NCI-H1694 treated with DMSO at 0.1 percent for 48 hours (cell line): ENCODE measurements around the gene RHCG.
"Not testable (repeated sequence)": the region's sequence is repeated elsewhere in the genome, so short reads cannot be mapped to it uniquely, and the experiment has no call there.

Experiments
- DNase-seq: peaks from one replicate; lab custom pipeline; 2025; lab: John Stamatoyannopoulos, UW

Gene RHCG

DNA sequence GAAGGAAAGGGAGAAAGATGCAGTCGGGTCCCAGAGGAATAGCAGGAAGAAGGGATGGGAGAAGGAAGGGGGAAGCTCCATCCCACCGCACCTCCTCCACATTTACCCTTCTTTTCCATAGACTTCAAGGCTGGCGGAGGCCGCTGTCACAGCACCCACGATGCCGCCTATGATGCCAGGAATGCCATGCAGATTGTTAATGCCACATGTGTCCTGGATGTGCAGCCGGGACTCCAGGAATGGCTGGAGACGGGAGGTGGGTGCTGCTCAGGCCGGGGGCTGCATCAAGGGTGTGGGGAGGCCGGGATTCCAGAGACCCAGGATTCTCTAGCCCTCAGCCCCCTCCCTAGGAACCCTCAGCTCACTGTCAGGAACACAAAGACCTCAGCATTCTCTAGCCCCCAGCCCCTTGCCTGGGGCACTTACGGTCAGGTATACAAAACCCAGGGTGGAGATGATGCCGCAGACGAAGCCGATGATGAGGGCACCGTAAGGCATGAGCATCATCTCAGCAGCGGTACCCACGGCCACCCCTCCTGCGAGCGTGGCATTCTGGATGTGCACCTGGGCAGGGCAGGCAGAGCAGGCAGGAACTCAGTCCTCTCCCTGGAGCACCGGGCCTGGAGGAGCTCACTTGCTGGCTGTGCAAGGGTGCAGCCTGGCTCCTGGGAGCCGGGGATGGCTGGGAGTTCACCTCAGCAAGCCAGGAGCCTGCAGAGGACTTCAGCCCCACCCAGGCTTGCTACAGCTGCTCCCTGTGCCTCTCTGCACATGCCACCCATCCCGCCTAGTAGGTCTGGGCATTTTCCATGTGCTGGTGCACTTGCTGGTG is 18.8 kb downstream of the RHCG start:
- no peak for DNase-seq

DNA sequence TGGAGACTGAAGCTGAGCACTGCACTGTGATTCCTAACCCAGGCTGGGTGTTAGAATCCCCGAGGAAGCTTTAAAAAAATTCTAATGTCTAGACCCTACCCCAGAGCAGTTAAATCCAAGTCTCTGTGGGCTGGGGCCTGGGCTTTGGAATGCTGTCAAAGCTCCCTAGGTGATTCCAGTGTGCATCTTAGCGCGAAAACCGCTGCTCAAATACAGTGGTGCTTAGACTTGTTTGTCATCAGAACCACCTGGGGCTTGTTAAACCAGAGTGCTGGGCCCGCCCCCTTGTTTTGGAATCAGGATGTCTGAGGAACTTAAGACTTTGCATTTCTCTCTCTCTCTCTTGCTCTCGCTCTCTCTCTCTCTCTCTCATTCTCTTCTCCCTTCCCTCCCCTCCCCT is 20.7 kb downstream of the RHCG start:
- no peak for DNase-seq

DNA sequence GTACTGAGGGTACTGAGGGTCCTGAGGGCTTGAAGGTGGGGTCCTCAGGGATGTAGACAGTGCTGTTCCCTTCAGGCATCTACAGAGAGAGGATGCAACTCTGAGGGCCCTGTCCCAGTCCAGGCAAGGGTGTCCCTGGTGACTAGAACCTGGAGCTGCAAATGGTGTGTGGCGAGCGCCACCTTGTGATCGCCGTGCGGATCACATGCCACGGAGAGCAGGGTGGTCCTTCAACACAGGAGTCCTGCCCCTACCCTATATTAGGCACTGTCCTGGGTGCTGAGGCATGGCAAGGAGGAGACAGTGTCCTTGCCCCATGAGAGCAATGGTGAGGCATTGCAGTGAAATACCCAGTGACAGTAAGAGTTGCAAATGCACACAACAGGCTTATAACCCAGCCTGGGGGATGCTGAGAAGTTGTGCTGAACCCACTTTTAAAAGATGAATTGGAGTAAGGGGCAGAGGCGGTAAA is 23.6 kb downstream of the RHCG start:
- DNase-seq: peak; percentile 53

DNA sequence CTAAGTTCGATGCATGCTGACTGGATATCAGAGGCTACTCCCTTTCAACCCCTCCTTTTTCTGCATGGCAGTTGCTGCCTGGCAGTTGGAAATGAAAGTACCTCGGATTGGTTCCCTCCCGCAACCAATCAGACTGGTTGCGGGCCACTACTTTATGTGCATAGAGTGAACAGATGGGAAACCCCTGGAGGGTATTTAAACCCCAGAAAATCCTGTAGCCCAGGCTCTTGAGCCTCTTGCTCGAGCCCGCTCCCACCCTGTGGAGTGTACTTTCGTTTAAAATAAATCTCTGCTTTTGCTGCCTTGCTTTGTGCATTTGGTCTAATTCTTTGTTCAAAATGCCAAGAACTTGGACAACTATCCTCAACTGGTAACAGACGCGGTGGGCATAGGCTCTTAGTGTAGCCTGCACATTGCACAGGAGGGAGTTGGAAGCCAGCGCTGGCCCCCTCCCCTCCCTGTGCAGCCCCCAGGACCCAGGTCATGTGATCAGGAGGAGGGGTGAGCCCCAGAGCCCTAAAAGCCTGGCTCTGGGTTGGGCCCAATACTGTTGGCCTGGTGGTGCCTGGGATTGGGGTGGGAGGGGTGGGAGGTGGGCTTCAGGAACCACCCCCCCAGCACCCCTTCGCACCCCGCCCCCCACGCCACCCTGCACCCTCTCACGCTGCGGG is 26.8 kb downstream of the RHCG start:
- DNase-seq: peak; percentile 89

DNA sequence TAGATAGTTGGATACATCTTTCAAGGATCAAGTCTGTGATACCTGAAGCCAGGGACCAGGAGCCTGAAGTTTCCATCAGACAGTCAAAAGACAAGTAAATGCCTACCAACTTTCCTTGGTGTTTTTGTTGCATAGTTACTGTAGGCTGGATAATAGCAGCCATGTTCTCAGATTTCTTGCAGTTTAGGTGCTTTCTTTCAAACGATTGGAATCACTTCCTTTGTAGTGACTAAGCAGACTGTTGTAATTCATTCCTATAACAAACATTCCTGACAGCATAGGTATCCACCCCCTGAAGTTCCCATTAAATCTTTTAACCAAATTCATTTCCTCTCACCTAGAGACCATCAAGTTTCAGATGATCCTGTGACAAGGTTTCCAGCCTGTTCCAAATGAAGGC is 27.6 kb downstream of the RHCG start:
- DNase-seq: not testable (repeated sequence)

DNA sequence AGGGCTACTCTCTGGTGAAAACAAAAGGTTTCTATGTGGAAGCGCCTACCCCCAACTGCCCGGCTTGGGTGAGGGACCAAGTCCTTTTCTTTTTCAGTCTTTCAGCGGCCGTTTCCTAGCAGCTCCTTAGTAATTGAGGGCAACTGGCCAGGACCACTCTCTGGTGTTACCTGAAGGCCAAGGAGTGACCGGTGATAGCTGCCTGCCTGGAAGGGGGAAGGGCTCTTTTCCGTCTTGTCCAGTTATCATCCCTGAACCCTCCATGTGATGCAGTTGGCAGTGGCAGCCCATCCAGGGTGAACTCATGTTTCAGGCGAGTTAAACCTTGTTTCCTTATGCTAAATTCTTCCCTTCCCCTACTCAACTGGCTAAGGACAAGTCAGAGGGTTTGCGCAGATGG is 33.3 kb downstream of the RHCG start:
- DNase-seq: no peak

DNA sequence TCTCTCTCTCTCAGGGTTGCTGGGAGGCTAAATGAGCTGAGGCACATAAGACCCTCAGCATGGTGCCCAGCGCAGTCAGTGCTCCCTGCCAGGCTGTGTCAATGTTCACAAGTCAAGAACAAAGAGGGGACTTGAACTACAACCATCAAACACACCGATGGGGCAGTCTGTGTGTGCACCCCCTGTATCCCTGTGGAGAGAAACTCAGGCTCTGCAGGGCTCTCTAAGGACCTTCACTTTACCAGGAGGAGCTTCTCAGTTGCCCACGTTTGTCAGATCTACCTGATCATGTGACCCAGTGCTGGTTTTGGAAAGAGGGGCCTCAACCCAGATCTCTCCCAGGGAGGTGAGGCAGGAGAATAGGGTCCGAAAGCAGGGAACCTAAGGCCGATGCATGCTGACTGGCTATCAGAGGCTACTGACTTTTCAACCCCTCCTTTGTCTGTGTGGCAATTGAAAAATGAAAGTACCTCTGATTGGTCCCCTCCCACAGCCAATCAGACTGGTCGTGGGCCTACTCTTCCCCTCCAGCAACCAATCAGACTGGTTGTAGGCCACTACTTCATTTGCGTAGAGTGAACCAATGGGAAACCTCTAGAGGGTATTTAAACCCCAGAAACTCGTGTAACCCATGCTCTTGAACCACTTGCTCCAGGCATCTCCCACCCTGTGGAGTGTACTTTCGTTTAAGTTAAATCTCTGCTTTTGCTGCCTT is 34.0 kb downstream of the RHCG start:
- no peak for DNase-seq

DNA sequence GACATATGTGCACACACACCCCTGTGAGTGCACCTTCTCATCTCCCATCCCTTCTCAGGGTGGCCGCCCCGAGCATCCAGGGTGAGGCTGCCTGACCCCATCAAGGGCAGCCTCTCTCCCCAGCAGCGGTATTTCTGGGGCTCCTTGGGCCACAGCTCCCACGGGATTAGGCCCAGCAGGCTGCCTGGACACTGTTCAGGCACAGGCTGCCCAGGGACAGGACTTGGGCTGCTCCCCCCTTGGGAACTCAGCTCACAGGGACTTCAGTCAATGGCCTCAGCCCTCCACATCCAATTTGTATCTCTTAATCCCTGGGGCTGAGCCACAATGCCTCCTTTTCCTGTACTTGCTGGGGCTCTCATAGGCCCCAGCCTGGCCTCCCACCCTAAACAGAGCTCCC is 35.0 kb downstream of the RHCG start:
- DNase-seq: no peak

DNA sequence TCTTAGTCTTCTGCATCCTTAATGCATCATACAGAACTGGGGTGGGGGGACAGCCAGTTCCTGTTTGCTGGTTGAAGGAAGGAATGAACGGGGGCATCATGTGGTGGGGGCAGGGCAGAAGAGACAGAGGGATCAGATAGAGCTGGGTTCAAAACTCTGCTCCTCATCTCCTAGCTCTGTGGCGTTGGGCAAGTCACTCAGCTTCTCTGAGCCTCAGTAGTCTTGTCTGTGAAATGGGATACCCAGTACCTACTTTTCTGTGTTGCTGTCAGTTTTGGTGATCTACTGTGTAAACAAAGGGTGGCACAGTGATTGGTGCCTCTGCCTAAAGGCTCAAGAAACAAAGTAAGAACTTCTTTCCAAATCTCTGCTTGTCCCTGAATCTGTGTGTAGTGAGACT is 36.3 kb downstream of the RHCG start:
- no peak for DNase-seq

DNA sequence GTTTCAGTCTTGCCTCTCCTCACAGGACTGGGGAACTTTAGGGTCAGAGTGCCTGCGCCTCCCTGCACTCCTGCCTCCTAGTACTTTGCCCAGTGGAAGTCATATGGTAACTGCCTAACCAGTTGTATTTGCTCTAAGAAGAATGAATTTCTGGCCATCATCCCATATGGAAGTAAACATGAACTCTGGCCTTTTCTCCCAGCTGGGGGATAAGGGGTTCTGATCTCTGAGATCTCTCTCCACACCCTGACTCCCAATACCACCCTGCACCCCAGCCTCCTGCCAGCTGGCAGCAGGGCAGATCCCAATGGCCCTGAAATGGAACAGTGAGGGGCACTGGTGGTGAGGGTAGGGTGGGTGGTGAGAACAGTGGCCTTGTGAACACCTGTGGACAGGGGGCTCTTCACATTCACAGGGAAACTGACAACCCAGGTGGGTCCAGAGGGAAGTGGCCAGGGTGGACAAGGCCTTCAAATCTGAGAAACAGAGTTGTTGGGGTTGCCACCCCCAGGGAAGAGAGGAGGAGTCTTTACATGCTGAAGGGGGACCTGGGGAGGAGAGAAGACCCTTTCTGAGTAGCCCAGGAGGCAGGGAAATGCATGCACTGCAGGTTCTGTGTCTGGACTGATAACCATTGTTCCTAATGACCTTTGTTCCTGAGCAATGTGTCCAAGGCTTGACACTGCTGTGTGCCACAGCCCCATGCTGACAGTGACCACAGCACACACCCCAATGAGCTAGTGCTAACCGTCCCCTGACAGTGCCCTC is 36.9 kb downstream of the RHCG start:
- no peak for DNase-seq

DNA sequence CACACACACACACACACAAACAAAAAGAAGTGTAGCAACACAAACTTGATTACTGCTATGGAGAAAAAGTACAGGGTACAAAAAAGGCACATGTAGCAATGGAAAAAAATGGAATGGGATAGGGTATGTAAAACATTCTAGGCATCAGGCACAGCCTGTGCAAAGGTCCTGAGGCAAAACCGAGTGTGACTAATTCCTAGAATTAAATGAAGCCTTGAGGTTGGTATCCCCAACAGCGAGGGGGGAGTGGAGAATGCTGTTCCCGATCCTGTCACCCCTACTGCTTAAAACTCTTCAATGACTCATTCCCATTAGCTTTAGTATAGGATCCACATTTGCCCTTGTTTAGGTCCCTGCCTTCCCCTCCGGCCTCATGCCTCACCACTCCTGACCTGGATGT is 37.9 kb downstream of the RHCG start:
- no peak for DNase-seq

DNA sequence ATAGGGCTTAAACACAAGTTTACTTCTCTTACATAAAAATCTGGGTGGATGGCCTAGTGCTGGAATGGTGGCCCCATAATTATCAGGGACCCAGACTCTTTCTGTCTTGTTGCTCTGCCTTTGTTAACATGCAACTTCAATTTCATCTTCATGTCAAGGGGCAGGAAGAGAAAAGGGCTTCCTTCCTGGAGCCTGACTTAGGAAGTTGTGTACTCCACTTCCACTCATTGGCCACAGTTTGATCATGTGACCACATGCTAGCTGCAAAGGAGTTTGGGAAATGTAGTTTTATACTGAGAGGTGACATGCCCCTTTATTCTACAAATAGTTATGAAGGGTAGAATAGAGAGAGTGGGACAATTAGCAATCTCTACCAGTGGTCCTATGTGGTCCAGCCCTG is 39.3 kb downstream of the RHCG start:
- peak; percentile 11 for DNase-seq

DNA sequence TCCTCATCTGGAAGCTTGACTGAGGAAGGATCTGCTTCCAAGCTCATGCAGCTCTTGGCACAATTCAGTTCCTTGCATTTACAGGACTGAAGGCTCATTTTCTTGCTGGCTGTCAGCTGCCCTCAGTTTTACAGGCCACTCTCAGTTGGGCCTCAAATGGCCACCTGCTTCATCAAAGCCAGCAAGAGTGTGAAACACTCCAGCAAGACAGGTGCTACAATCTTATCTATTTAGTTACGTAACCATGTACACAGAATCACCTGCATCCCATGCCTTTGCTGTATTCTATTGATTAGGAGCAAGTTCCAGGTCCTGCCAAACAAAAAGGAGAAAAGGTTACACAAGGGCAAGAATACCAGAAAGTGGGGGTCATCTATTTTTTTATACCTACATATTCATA is 40.8 kb downstream of the RHCG start:
- no peak for DNase-seq

DNA sequence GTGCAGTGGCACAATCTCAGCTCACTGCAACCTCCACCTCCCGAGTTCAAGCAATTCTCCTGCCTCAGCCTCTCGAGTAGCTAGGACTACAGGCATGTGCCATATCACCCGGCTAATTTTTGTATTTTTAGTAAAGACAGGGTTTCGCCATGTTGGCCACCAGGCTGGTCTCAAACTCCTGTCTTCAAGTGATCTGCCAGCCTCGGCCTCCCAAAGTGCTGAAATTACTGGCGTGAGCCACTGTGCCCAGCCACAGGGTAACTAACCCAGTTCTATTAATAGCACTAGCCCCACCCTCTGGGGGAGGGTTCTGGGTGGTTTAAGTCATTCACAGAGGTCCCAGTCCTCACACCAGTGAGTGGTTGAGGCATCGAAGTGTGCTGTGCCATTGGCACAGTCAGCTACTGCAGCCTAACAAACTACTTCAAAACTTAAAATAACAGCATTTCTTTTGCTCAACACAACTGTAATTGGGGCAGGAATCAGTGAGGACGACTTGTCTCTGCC is 44.0 kb downstream of the RHCG start:
- no peak for DNase-seq

DNA sequence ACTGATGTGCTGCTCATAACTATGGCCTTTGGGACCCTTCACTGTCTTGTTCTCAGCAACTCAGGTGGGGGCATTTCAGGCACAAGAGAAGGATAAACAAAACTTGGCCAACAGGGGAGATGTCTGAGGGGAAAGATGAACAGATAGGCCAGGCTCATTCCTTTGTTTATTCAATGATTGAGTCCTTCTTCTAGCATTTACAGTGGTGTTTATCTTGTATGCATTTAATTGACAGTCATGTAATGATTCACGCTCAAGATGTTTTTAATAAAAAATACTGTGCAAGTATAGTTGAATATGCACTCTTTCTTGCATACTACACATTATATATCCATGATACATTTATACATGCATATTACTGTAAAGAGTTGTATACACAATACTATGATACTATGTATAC is 44.5 kb downstream of the RHCG start:
- no peak for DNase-seq

DNA sequence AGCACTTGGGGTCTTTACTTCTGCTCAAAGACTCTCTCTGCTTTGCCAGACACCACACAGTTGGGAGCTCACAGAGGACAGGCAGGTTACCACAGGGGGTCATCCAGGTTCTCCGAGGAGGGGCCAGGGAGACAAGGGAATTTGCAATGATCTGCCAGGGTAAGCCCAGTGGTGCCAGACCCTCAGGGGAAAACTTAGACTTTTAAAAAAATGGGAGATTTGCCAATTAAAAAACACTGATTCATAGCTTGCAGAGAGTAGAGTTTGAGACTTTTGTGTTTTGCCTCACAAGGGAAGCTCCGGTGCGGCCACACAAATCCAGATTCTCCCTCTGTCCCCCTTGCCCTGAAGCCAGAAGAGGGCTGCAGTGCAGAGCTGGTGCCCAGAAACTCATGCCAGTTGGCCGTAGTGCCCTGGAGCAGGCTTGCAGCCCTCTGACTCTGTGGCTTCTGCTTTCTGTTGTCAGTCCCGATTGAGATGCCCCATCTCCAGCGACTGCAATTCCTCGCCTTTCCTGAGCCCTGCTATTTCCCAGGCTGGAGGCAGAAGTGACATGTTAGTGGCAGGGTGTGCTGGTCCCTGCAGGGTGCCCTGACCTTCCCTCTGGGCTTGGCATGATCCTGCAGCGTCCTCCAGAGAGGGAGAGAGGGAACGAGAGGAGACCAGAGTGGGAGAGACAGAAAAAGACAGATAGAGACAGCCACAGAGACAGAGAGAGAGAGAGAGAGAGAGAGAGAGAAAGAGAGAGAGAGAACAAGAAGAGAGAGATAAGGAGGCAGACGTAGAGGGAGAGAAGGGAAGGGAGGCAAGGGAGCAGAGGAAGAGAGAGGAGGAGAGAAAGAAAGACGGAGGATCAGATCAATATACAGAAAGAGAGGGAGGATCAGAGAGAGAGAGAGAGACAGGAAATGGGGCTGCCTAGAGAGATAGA is 46.0 kb downstream of the RHCG start:
- no peak for DNase-seq

DNA sequence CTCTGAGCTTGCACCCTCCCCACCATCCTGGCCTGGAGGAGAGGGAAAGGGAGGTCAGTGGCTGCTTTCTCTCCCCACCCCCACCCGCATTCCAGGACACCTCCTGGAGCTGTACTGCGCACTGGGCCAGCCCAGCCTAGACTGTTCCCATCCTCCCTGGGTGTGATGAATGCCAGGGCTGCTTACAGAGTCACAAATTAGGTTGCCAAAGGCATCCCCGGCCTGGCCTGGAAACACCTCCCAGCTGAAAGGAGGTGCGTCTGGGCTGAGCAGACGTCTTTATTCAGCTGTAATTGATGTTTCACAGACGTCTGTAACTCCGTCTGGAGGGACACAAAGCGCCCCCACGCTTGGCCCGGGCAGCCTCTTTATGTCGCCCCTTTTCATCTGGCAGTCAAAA is 47.6 kb downstream of the RHCG start:
- no peak for DNase-seq

DNA sequence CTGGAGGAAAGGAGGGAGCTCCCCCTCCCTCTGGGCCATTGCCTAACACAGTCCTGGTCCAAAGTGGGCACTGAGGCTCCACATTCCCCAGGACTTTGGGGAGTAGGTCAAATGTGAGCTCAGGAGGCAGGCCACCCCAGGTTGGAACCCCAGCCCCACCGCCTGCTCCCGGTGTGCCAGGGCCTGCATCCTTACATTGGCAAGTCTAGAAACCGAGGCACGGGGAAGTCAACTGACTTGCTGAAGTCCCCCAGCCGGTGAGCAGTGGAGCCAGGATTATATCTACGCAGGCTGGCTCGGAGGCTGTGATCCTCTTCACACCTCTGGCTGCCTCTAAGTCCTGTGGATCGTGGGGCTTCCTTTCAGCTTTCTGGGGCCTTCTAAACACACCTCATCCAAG is 48.7 kb downstream of the RHCG start:
- no peak for DNase-seq

DNA sequence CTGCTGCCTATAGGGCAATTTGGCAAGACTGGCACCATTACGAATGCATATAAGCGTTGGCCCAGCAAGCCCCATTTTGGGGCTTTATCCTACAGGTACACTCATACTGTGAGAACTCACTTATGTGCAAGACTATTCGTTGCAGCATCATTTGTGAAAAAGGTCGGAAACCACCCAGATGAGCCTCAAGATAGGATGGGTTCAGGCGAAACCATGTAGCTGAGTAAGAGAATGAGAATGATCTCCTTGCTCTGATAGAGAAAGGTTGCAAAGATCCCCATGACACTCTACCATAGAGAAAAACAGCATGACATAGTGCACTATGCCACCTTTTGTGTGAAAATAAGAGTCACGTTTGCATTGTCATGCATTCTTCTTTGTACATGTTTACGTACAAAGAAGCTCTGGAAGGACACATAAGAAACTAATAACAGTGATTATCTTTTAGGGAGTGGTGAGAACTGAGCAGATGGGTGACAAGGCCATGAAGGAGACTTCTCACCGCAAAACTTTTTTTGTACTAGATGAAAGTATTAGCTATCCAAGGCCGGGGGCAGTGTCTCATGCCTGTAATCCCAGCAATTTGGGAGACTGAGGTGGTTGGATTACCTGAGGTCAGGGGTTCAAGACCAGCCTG is 50.0 kb downstream of the RHCG start:
- no peak for DNase-seq

DNA sequence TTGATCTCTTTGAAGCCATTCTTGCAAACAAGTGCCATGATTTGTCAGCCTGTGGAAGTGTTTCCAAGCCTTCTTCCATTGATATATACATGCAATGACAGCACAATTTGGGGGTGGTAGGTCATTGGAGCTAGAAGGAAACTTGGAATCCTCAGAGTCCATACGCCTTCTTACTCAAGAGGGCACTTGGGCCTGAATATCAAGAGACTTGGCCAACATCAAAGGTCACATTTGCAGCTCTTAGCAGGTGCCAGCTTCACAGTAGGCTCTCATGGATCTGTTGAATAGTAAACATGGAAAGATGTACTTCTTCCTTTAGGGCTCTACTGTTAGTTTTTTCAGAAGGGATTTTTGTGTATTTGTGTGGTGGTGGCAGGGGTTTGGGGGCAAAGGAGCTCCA is 50.9 kb downstream of the RHCG start:
- DNase-seq: no peak
